Esophagus muscularis mucosa (tissue), 4 donors: ENCODE results near the gene PNPLA7.
A peak's percentile ranks its signal among the peaks of the same experiment; 100 is the strongest.

Source experiments
- EP300 ChIP-seq: sonication (generic); formaldehyde crosslinking; IDR thresholded peaks from one replicate; pipeline ENCODE4 v1.6.1; 2017; ENCODE audit warnings: antibody characterized with exemption
- POLR2A ChIP-seq: fragments of 450-650 bp; IDR thresholded peaks from one replicate; pipeline ENCODE4 v1.6.1; 2017; ENCODE audit warnings: antibody characterized with exemption, moderate library complexity, mild to moderate bottlenecking, low read depth
- POLR2AphosphoS5 ChIP-seq, 2 donors: sonication (generic); formaldehyde crosslinking; IDR thresholded peaks; one replicate each; pipeline ENCODE4 v1.6.1; 2017; ENCODE audit warnings: antibody characterized with exemption in 2 of 2
- TF ChIP-seq, protein P1 (sequence below), 3 experiments: fragments of 200-600 bp in 2 of 3; fragments of 450-650 bp in 1 of 3; sonication (generic) in 2 of 3; IDR thresholded peaks; one replicate each; pipeline ENCODE4 v1.5.1; 2017 to 2019; ENCODE audit warnings: antibody characterized with exemption in 3 of 3, mild to moderate bottlenecking in 2 of 3, moderate library complexity in 1 of 3

DNA sequence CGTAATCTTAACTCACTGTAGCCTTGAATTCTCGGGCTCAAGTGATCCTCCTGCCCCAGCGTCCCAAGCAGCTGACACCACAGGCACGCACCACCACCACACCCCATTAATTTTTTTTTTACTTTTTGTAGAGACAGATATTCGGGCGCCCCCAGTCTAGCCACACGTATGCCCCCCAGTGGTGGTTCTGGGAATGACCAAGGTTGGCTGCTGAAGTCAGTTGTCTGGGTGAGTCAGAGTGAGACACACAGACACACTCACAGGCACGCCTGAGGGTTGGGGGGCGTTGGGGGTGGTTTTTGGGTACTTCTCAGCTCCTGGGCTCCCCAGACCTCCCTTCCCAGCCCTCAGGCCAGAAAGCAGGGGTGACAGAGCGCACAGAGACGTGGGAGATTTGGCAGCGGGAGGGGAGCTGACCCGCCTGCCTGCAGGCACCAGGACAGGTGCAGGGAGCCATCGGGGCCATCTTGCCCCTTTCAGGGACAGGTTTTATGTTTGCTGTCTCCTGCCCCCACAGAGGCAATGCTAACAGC lies 104.9 kb downstream of the PNPLA7 start:
- no peak for TF ChIP-seq POLR2A
- peak in 1 of 2 donors; percentile 19 for TF ChIP-seq POLR2AphosphoS5 (IDR thresholded peaks at IDR 0.05)
- TF ChIP-seq, protein P1, sequence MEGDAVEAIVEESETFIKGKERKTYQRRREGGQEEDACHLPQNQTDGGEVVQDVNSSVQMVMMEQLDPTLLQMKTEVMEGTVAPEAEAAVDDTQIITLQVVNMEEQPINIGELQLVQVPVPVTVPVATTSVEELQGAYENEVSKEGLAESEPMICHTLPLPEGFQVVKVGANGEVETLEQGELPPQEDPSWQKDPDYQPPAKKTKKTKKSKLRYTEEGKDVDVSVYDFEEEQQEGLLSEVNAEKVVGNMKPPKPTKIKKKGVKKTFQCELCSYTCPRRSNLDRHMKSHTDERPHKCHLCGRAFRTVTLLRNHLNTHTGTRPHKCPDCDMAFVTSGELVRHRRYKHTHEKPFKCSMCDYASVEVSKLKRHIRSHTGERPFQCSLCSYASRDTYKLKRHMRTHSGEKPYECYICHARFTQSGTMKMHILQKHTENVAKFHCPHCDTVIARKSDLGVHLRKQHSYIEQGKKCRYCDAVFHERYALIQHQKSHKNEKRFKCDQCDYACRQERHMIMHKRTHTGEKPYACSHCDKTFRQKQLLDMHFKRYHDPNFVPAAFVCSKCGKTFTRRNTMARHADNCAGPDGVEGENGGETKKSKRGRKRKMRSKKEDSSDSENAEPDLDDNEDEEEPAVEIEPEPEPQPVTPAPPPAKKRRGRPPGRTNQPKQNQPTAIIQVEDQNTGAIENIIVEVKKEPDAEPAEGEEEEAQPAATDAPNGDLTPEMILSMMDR (IDR thresholded peaks at IDR 0.05) = peak; percentile 72 to 87 (median 80)
- TF ChIP-seq EP300 = no peak
